LNCAP (cell line): Measurements from ENCODE around the gene CACNA1C.

Experiments used
- CTCF ChIP-seq: fragments of 450-650 bp; IDR thresholded peaks from 2 replicates; pipeline ENCODE4 v1.5.1; 2017; ENCODE audit warnings: mild to moderate bottlenecking

Gene CACNA1C

GRCh38 chr12:2689879-2690278 lies 637.1 kb downstream of the CACNA1C start:
- no peak for TF ChIP-seq CTCF

DNA sequence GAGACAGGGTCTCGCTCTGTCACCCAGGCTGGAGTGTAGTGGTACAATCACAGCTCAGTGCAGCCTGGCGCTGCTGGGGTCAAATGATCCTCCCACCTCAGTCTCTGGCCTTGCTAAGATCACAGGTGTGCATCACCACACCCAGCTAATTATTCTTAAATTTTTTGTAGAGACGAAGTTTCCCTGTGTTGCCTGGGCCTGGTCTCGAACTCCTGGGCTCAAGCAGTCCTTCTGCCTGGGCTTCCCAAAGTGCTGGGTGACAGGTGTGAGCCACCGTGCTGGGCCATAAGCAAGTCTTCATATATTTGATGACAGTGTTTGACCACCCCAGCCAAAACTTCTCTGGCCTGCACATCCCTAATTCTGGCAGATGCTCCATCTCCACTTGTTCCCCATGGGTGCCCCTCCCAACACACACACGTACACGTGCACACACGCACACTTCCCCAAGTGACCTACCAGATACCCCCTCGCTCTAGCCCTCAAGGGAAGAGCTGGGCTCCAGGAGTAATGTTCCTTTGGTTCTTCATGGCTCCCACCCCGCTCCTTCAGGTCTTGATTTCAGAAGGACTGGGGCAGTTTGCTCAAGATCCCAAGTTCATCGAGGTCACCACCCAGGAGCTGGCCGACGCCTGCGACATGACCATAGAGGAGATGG lies 637.7 kb downstream of the CACNA1C start:
- no peak for TF ChIP-seq CTCF

DNA sequence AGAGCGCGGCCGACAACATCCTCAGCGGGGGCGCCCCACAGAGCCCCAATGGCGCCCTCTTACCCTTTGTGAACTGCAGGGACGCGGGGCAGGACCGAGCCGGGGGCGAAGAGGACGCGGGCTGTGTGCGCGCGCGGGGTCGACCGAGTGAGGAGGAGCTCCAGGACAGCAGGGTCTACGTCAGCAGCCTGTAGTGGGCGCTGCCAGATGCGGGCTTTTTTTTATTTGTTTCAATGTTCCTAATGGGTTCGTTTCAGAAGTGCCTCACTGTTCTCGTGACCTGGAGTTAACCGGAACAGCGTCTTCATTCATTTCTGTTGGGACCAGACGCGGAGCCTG lies 638.2 kb downstream of the CACNA1C start:
- TF ChIP-seq CTCF = no peak

- no peak for TF ChIP-seq CTCF
Measured at GRCh38 chr12:2691345-2692071, 638.7 kb downstream of the CACNA1C start.

DNA sequence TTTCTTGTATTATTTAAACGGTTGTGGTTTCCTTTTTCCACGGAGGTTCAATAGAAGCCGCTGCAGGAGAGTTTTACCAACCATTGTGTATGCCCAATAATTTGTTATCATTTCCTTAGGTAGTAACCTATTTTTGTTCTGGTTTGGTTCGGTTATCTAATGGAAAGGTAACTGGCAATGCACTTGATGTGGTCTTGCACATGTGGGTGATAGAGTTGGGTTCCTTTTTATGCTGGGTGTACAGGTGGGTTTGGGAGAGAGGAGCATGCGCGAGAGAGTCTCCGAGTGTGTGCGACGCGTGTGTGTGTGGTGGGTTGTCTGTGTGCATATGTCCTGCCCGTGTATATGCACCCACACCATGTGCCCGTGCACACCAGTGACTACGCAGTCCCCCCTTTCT lies 639.3 kb downstream of the CACNA1C start:
- no peak for TF ChIP-seq CTCF

GRCh38 chr12:2693244-2693860 lies 640.6 kb downstream of the CACNA1C start:
- TF ChIP-seq CTCF = no peak

DNA sequence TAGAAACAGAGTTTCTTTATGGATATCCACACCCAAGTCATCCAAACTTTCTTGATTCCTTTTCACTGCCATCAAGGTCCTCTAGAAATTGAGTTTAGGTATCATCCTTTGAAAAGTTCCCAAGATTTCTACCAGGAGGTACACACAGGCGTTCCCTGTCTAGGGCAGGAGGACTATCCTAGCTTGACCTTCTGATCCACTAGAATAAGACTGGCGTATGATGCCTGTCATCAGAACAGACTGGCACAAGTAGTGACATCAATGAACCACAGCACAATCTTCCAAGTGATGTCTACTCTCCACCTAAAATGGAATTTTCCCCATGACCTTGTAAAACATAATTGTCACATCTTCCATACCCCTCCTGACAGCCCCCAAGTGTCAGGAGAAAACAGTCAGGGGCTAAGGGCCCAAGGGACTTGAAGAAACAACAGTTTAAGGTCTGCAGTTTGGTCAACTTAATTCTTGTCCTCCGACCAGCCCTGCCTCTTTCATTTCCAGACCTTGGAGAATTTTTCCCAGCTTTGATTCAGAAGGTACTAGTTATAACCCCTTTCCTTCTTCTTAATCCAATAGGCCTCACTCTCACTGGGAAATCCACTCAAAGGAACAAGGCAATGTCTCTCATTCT lies 641.3 kb downstream of the CACNA1C start:
- no peak for TF ChIP-seq CTCF
